ENCODE data around the gene KLF12. TPM values are rescaled to one million over a fixed set of nuclear protein-coding genes. Genes with fewer than 3 reads are reported as not detected.

KLF12 gene
- total RNA-seq, 1 experiment from 2014 or later, result 7.8 TPM

DNA sequence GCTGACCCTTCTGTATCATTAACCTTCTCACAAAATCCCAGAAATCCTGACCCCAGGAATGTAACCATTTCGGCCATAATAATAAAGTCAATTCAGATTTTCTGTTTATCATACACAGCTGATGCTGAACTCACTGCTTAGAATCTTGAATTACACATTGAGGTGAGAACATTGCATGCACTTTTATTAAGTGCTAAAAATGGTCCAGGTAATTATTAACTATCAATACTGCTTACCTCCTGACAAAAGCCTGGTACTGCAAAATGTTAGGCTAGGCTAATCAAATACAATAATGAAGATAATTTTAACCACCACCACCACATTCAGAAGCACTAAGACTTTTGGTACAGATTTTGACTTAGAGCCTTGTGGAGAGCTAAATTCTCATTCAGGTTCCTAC is 36.1 kb downstream of the KLF12 start:
- Histone ChIP-seq H3K79me2 (ENCODE audit: insufficient read depth, low read length) (no peaks in the 10 kb centered on the region), H3K36me3 (ENCODE audit: control insufficient read depth in 1 of 2, insufficient read depth in 2 of 2, low read length in 2 of 2) (no peaks in the 10 kb centered on the region), H4K20me1 (ENCODE audit: insufficient read depth) (no peaks in the 10 kb centered on the region; the same call in 1 of the 2 replicates), H3K9me2 (ENCODE audit: insufficient read depth) (no peaks in the 10 kb centered on the region), H3K27ac (ENCODE audit: low read depth, low read length) (no peak overlapping the region), H3K9ac (ENCODE audit: low read length) (no peak overlapping the region), H3K4me3 (replicated peaks in 1 of 2; ENCODE audit: low read depth in 1 of 2, low read length in 2 of 2) (no peak overlapping the region), H2AFZ (ENCODE audit: low read depth, low read length, poor library complexity, severe bottlenecking) (no peak overlapping the region), H3K9me3 (ENCODE audit: control insufficient read depth in 1 of 2, insufficient read depth in 1 of 2, low read depth in 1 of 2, low read length in 2 of 2) (no peaks in the 10 kb centered on the region), H3K4me1 (ENCODE audit: control insufficient read depth in 1 of 2, insufficient read depth in 2 of 2, low read length in 2 of 2) (no peaks in the 10 kb centered on the region), H3K4me2 (ENCODE audit: low read length) (no peak overlapping the region), H3K27me3 (ENCODE audit: insufficient read depth, low read length) (no peaks in the 10 kb centered on the region)
- ChIA-PET CTCF (no interaction called here), RAD21 (ENCODE audit: low non-redundant PET in 1 of 2, low total read pairs in 2 of 2, uncharacterized antibody in 2 of 2, unreplicated experiment in 2 of 2) (no interaction called here), POLR2A (no interaction called here)
- no peak for TF ChIP-seq ZNF274 (IDR thresholded peaks at IDR 0.05; ENCODE audit: low read depth, low read length)
- no peak for TF ChIP-seq SRF (IDR thresholded peaks at IDR 0.05; ENCODE audit: low read depth)
- TF ChIP-seq YY1 (IDR thresholded peaks at IDR 0.05; ENCODE audit: extremely low read depth, insufficient replicate concordance, low read depth, low read length), result no peak
- TF ChIP-seq EZH2 (IDR thresholded peaks at IDR 0.05), result no peak
- no peak for TF ChIP-seq FOSL1 (IDR thresholded peaks at IDR 0.05; ENCODE audit: low read depth)
- TF ChIP-seq POLR2A (IDR thresholded peaks at IDR 0.05; ENCODE audit: borderline replicate concordance, extremely low read depth, insufficient read depth, insufficient read length), result no peak
- no peak for TF ChIP-seq EGR1 (IDR thresholded peaks at IDR 0.05; ENCODE audit: low read depth)
- TF ChIP-seq SP1 (IDR thresholded peaks at IDR 0.05; ENCODE audit: low read depth), result no peak
- no peak for TF ChIP-seq RAD21 (IDR thresholded peaks at IDR 0.05; ENCODE audit: low read depth)
- no peak for TF ChIP-seq ELF1 (IDR thresholded peaks at IDR 0.05; ENCODE audit: borderline replicate concordance, low read depth)
- TF ChIP-seq, protein P1, sequence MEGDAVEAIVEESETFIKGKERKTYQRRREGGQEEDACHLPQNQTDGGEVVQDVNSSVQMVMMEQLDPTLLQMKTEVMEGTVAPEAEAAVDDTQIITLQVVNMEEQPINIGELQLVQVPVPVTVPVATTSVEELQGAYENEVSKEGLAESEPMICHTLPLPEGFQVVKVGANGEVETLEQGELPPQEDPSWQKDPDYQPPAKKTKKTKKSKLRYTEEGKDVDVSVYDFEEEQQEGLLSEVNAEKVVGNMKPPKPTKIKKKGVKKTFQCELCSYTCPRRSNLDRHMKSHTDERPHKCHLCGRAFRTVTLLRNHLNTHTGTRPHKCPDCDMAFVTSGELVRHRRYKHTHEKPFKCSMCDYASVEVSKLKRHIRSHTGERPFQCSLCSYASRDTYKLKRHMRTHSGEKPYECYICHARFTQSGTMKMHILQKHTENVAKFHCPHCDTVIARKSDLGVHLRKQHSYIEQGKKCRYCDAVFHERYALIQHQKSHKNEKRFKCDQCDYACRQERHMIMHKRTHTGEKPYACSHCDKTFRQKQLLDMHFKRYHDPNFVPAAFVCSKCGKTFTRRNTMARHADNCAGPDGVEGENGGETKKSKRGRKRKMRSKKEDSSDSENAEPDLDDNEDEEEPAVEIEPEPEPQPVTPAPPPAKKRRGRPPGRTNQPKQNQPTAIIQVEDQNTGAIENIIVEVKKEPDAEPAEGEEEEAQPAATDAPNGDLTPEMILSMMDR (IDR thresholded peaks at IDR 0.05 in 2 of 3, conservative IDR thresholded peaks at IDR 0.05 in 1 of 3; ENCODE audit: borderline replicate concordance in 1 of 3, insufficient read depth in 1 of 3, low read depth in 2 of 3, low read length in 2 of 3), result no peak
- no peak for TF ChIP-seq EZH2phosphoT487 (IDR thresholded peaks at IDR 0.05; ENCODE audit: borderline replicate concordance)
- DNase-seq (ENCODE audit: low read depth, low spot score) (no peak), ATAC-seq (no peak)
- intact Hi-C loops (cut with micrococcal nuclease), result no loop called here
- no TSS peak for BruUV-seq (replicated peaks)

Measured in HCT116 (cell line).